ENCODE results near the gene LRP1-AS. TPM values are rescaled to one million over a fixed set of nuclear protein-coding genes. Genes with fewer than 3 reads are reported as not detected.

Gene LRP1-AS
- total RNA-seq, result not detected in 2 replicates

DNA sequence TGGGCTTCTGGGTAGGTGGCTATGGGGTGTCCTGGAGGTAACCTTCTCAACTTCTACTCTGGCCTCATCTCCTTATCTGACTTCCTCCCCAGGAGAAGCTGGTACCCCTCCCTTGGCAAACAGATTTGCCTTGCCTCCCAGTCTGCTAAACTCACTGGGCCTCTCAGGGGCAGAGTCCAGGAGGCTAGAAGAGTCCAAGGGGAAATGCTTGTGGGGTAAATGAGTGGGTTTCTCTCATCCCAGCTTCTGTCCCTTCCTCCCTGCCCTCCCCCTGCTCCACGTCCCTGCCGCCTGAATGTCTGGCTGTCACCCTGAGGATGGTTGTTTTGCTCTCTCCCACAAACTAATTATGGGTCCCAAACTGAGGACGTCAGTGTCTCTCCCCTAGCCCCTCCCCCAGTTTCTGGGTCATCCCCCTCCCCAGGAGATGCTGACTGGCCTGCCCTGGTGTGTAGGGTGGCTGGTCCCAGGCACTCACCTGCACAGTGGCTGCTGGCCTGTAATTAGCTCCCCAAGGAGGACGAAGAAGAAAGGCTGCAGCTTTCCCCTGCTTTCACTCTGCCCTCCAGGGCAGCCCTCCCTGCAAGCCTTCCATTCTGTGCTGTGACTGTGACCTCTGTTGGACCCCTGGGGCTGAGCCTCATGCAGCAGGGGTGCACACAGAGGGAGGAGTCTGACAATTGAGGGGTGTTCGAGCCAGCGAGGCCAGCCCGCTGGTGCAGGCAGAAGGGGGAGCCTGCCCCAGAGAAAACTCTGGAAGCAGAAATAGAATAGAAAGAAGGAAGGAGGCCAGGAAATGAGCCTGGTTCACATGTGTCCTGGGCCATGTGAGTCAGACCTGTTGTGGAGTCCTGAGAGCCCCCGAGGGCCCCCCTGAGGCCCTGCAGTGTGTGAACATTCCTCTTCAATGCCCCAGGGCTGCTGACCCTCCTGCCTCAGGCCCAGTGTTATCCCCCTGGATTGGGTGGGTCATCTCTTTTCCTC lies at the start of gene LRP1-AS:
TSS of gene LRP1-AS (minus strand) at position 659 of the 984 bp plus-strand sequence.

DNA sequence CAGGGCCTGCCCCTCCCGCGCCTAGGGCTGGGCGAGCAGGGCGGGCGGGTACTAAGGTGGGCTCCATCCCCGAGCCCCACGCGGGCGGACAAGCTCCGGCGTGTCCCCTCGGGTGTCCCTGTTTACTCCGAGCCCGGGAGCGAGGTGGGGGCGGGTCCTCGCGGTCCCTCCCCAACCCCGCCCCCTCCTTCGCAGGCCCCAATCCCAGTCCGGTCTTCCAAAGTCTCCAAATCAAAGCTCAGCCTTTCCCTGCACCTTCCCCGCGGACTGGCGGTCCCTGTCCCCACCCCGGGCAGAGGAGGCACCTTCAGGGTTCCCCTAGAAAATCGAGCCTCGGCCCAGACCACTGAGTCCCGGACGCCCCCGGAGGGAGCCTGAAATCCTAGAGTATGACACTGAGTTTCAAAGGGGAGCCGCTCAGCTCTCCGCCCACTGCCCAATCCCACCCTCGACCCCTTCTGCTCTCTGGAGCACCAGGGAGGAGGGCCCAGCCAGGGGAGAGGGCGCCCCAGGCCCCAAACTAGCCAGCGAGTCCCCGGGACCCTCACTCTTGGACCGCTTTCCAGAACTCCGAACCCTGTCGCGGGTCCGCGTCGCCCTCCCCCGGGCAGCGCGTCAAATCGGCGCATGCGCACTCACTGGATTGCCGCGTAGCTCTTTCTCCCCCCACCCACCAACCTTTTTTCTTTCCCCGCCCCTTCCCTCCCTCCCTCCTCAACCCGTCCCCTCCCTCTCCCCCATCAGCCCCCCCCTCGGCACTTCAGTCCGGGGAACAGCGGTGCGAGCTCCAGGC lies 19.5 kb downstream of the LRP1-AS start, which contains the start of gene LRP1:
TSS of gene LRP1 (plus strand) at position 758 of the 793 bp plus-strand sequence. CDS start 482 bp downstream, outside the sequence.

DNA sequence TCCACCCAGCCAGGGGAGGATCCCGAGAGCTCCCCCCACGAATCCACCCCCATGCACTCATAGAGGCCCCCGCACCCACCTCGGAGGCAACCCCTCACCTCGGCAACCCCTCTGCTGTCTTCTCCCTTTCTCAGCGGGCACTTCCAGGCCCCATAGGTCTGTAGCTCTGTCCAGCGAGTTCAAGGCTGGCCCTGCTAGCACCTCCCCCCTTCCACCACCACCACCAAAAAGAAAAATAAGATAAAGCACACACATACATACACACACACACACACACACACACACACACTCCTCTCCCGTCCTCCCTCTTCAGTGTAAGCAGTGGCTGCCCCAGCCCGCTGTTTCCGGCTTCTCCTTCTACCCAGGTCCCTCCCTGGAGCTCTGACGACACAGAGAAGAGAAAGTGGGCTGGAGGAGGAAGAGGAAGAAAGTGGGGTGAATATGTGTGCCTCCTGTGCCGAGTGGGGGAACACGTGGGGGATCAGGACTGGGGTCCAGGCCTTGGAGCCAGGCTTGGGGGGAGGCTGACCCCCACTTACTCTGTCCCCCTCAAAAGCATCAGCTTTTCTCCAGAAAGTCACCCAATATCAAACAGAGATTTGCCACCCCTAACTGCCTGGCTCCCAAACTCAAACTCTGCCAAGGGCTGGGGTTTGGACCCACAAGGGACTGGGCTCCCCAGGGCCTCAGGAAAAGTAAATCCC lies 36.2 kb downstream of the LRP1-AS start, which contains the start of gene STAT6:
TSS of gene STAT6 (minus strand) at position 332 of the 704 bp plus-strand sequence. CDS start 3,084 bp downstream, outside the sequence.

Other genes with a start within 250 kb of the LRP1-AS start
- gene SDR9C7, start 213.2 kb downstream of the LRP1-AS start, total RNA-seq, result not detected in 2 replicates
- not detected in 2 replicates for gene RDH16, start 190.0 kb downstream of the LRP1-AS start, total RNA-seq
- gene ZBTB39, start 141.1 kb downstream of the LRP1-AS start, total RNA-seq, result 2.0 and 4.4 TPM in 2 replicates
- 0.32 TPM in 1 of 2 replicates, not detected in the other for gene TAC3, start 131.1 kb downstream of the LRP1-AS start, total RNA-seq
- not detected in 2 replicates for gene MYO1A, start 97.5 kb downstream of the LRP1-AS start, total RNA-seq
- gene NEMP1, start 68.8 kb downstream of the LRP1-AS start, total RNA-seq, result 2.0 and 4.9 TPM in 2 replicates
- 39.7 and 40.6 TPM in 2 replicates for gene NAB2, start 58.5 kb downstream of the LRP1-AS start, total RNA-seq
- gene STAT6, start 36.3 kb downstream of the LRP1-AS start, total RNA-seq, result 100 and 101 TPM in 2 replicates
- 236 and 285 TPM in 2 replicates for gene LRP1, start 19.1 kb downstream of the LRP1-AS start, total RNA-seq
- 13.7 and 23.3 TPM in 2 replicates for gene NXPH4, start 69.2 kb upstream of the LRP1-AS start, total RNA-seq
- gene SHMT2, start 82.1 kb upstream of the LRP1-AS start, total RNA-seq, result 205 TPM in 2 replicates
- not detected in 2 replicates for gene STAC3, start 103.6 kb upstream of the LRP1-AS start, total RNA-seq